Loucy (cell line): Measurements from ENCODE around the gene SFTA2.

Experiments used
- EZH2phosphoT487 ChIP-seq: fragments of 200-600 bp; IDR thresholded peaks from 2 replicates; pipeline ENCODE4 v1.6.1; 2018; ENCODE audit warnings: antibody characterized with exemption, mild to moderate bottlenecking, moderate library complexity, borderline replicate concordance
- TF ChIP-seq, protein P1 (sequence below): fragments of 200-600 bp; sonication (generic); conservative IDR thresholded peaks from 2 replicates; pipeline ENCODE4 v1.5.1; 2014; ENCODE audit warnings: mild to moderate bottlenecking, antibody characterized with exemption, low read length

DNA sequence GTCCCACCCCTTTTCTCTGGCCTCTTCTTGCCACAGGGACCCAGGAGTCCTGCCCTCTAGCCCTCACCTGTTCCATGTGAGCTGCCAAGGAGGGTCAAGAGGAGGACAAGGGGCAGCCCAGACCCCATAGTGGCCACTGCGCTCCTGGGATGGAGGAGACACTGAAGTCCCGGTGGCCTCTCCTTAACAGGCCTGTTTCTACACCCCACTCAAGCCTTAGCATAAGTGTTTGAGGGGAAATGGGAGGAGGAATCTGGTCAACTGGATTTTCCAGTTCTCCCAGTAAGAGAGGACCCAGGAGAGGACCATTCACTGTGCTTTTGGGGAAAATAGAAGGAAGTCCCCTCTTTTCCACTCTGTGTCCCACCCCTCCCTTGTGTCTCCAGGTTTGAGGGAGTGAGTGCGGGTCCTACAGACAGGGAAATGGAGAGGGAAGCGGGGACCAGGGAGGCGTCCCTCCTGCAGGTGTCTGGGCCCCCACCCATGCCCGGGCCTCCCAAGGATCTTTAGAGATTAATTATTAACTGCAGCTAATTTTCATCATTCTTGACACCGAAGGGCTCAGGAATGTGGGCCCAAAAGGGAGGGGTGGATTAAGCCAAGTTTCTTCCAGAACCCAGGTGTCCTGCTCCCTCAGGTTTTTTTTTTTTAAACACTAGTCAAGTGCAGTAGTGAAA, at the start of gene SFTA2:
- no peak for TF ChIP-seq EZH2phosphoT487
- TF ChIP-seq, protein P1, sequence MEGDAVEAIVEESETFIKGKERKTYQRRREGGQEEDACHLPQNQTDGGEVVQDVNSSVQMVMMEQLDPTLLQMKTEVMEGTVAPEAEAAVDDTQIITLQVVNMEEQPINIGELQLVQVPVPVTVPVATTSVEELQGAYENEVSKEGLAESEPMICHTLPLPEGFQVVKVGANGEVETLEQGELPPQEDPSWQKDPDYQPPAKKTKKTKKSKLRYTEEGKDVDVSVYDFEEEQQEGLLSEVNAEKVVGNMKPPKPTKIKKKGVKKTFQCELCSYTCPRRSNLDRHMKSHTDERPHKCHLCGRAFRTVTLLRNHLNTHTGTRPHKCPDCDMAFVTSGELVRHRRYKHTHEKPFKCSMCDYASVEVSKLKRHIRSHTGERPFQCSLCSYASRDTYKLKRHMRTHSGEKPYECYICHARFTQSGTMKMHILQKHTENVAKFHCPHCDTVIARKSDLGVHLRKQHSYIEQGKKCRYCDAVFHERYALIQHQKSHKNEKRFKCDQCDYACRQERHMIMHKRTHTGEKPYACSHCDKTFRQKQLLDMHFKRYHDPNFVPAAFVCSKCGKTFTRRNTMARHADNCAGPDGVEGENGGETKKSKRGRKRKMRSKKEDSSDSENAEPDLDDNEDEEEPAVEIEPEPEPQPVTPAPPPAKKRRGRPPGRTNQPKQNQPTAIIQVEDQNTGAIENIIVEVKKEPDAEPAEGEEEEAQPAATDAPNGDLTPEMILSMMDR, result no peak
